Mesendoderm (in vitro differentiated cells): ENCODE measurements around the gene NPY2R.
A peak's percentile ranks its signal among the peaks of the same experiment; 100 is the strongest.

Experiments used
- DNase-seq: peaks from one replicate; pipeline ENCODE4 v3.0.0; 2013
- H2AK5ac ChIP-seq: 2 replicates; pipeline ENCODE4 v1.6.1; 2013; ENCODE audit warnings: low read length, inconsistent platforms
- H2BK120ac ChIP-seq: 2 replicates; pipeline ENCODE4 v1.6.1; 2013; ENCODE audit warnings: low read depth, mild to moderate bottlenecking, low read length, moderate library complexity, mixed read lengths
- H2BK15ac ChIP-seq: replicated peaks from 2 replicates; pipeline ENCODE4 v1.6.1; 2013; ENCODE audit warnings: low read depth, mild to moderate bottlenecking, moderate library complexity
- H2BK5ac ChIP-seq: 2 replicates; pipeline ENCODE4 v1.6.1; 2013; ENCODE audit warnings: low read length, inconsistent platforms
- H3K18ac ChIP-seq: 2 replicates; pipeline ENCODE4 v1.6.1; 2013; ENCODE audit warnings: mild to moderate bottlenecking, low read length, mixed read lengths
- H3K23ac ChIP-seq: one replicate; pipeline ENCODE4 v1.6.1; 2013; ENCODE audit warnings: low read length
- H3K27ac ChIP-seq: 2 replicates; pipeline ENCODE4 v1.5.1; 2013; ENCODE audit warnings: low read depth, mild to moderate bottlenecking, inconsistent platforms, low read length, moderate library complexity
- H3K27me3 ChIP-seq: 2 replicates; pipeline ENCODE4 v1.6.1; 2013; ENCODE audit warnings: low read length, control low read depth, mild to moderate bottlenecking, inconsistent platforms; ENCODE audit not compliant: insufficient read depth, poor library complexity
- H3K36me3 ChIP-seq: 2 replicates; pipeline ENCODE4 v1.6.1; 2013; ENCODE audit warnings: low read length, inconsistent platforms; ENCODE audit not compliant: control insufficient read depth, insufficient read depth
- H3K4ac ChIP-seq: one replicate; pipeline ENCODE4 v1.6.1; 2013; ENCODE audit warnings: low read depth, mild to moderate bottlenecking, low read length, moderate library complexity
- H3K4me1 ChIP-seq: 2 replicates; pipeline ENCODE4 v1.6.1; 2013; ENCODE audit warnings: low read depth, low read length, inconsistent platforms; ENCODE audit not compliant: control insufficient read depth
- H3K4me2 ChIP-seq: 2 replicates; pipeline ENCODE4 v1.6.1; 2013; ENCODE audit warnings: low read length
- H3K4me3 ChIP-seq: 2 replicates; pipeline ENCODE4 v1.5.1; 2013; ENCODE audit warnings: mild to moderate bottlenecking, low read length
- H3K56ac ChIP-seq: one replicate; pipeline ENCODE4 v1.6.1; 2013; ENCODE audit warnings: low read length
- H3K79me1 ChIP-seq: 2 replicates; pipeline ENCODE4 v1.6.1; 2013; ENCODE audit warnings: low read length, inconsistent platforms
- H3K79me2 ChIP-seq: 2 replicates; pipeline ENCODE4 v1.6.1; 2013; ENCODE audit warnings: mild to moderate bottlenecking, low read length; ENCODE audit not compliant: control insufficient read depth, insufficient read depth
- H3K9ac ChIP-seq: 2 replicates; pipeline ENCODE4 v1.6.1; 2013; ENCODE audit warnings: low read length, inconsistent platforms
- H4K5ac ChIP-seq: one replicate; pipeline ENCODE4 v1.6.1; 2013; ENCODE audit warnings: low read length
- H4K8ac ChIP-seq: one replicate; pipeline ENCODE4 v1.6.1; 2013; ENCODE audit warnings: low read depth, mild to moderate bottlenecking, control low read depth, low read length, moderate library complexity
- WGBS: extraction: QIAGEN DNeasy Blood & Tissue Kit; methylation state at CpG from one replicate; pipeline ENCODE4 v1.1.7; 2013; ENCODE audit warnings: low lambda C conversion rate, missing lambda C conversion rate; ENCODE audit not compliant: insufficient coverage; ENCODE audit errors: extremely low coverage; 5-methylcytosine and 5-hydroxymethylcytosine counted together

NPY2R gene

DNA sequence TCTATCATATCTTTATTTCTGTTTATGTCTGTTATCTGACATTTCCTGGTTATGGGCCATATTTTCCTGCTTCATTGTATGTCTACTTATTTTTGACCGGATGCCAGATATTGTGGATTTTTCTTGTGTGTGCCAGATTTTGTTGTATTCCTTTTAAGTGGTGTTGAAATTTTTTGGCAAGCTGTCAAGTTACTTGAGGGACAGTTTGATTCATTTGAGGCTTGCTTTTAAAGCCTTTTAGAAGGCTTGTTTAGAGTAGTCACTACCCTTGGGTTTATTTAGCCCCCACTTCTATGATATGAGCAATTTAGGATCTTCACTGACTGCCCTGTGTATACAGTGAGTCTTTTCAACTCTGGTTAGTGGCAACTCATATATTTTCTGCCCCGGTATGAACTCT, 29.2 kb upstream of the NPY2R start:
- Histone ChIP-seq H4K5ac (no peak overlapping the region), H3K9ac (no peak overlapping the region), H3K56ac (no peak overlapping the region), H2BK120ac (no peak overlapping the region), H4K8ac (no peak overlapping the region), H2AK5ac (no peak overlapping the region), H3K18ac (no peak overlapping the region), H3K79me1 (no peaks in the 10 kb centered on the region), H3K27ac (no peak overlapping the region), H3K4me1 (no peaks in the 10 kb centered on the region), H3K27me3 (no peaks in the 10 kb centered on the region), H3K4ac (no peak overlapping the region), H3K4me2 (no peak overlapping the region), H2BK5ac (no peak overlapping the region), H2BK15ac (no peak overlapping the region), H3K4me3 (no peak overlapping the region), H3K79me2 (no peaks in the 10 kb centered on the region), H3K23ac (no peak overlapping the region), H3K36me3 (no peaks in the 10 kb centered on the region)
- no CpG with 5 or more reads among the region's 2 CpGs for WGBS
- DNase-seq = no peak

DNA sequence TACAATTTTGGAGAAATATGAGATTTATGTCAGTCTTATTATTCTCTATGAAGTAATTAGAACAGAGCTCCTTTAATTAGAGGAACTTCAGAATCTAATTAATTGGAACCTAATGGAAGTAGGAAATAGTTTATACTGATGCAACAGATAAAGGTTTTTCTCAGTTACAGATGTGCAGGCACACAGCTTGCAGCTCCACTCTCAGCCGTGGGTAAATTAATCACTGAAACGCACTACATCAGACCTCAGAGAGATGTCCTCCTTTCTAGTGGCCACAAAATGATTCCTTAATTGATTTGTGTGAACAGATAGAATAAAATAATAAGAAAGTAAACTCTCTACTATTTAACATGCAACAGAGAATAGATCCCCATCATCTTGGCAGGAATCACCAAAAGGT, 21.5 kb upstream of the NPY2R start:
- H3K79me1 ChIP-seq = no peaks in the 10 kb centered on the region
- no peak overlapping the region for H2BK120ac ChIP-seq
- no peak for DNase-seq
- no CpG with 5 or more reads among the region's 2 CpGs for WGBS
- no peak overlapping the region for H4K8ac ChIP-seq
- H4K5ac ChIP-seq = no peak overlapping the region
- H3K9ac ChIP-seq = no peak overlapping the region
- no peak overlapping the region for H3K4ac ChIP-seq
- no peak overlapping the region for H3K23ac ChIP-seq
- H3K4me1 ChIP-seq = no peaks in the 10 kb centered on the region
- H3K36me3 ChIP-seq = no peaks in the 10 kb centered on the region
- no peaks in the 10 kb centered on the region for H3K27me3 ChIP-seq
- H3K79me2 ChIP-seq = no peaks in the 10 kb centered on the region
- H2BK5ac ChIP-seq = no peak overlapping the region
- H3K27ac ChIP-seq = no peak overlapping the region
- no peak overlapping the region for H3K4me3 ChIP-seq
- H3K18ac ChIP-seq = no peak overlapping the region
- H2AK5ac ChIP-seq = no peak overlapping the region
- H3K4me2 ChIP-seq = no peak overlapping the region
- H2BK15ac ChIP-seq = no peak overlapping the region
- H3K56ac ChIP-seq = no peak overlapping the region

DNA sequence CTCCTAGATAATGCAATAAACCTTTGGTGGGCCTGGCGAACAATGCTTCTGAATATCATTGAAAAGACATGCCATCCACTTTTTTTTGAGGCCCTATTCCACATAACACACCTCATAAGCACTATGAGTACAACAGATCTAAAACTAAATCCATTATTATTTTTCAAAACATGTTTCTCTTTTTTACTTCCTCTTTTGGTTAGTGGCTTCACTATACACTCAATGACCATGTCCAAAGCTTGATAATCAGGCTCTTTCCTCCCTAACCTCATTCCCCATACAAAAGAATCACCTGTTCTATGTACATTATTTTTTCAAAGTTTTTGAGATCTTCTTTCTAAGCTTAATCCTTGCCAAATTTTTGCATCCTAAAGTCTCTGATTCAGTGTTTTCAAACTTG, 20.4 kb upstream of the NPY2R start:
- no peaks in the 10 kb centered on the region for H3K79me1 ChIP-seq
- no peak overlapping the region for H2BK120ac ChIP-seq
- DNase-seq = no peak
- H2BK15ac ChIP-seq = no peak overlapping the region
- H3K4me3 ChIP-seq = no peak overlapping the region
- H2AK5ac ChIP-seq = no peak overlapping the region
- no CpG with 5 or more reads among the region's 1 CpG for WGBS
- no peaks in the 10 kb centered on the region for H3K79me2 ChIP-seq
- no peak overlapping the region for H3K23ac ChIP-seq
- no peak overlapping the region for H3K27ac ChIP-seq
- H3K4me2 ChIP-seq = no peak overlapping the region
- H3K9ac ChIP-seq = no peak overlapping the region
- H3K18ac ChIP-seq = no peak overlapping the region
- H3K56ac ChIP-seq = no peak overlapping the region
- no peak overlapping the region for H4K5ac ChIP-seq
- no peaks in the 10 kb centered on the region for H3K4me1 ChIP-seq
- no peaks in the 10 kb centered on the region for H3K36me3 ChIP-seq
- H3K4ac ChIP-seq = no peak overlapping the region
- no peak overlapping the region for H2BK5ac ChIP-seq
- no peak overlapping the region for H4K8ac ChIP-seq
- no peaks in the 10 kb centered on the region for H3K27me3 ChIP-seq

DNA sequence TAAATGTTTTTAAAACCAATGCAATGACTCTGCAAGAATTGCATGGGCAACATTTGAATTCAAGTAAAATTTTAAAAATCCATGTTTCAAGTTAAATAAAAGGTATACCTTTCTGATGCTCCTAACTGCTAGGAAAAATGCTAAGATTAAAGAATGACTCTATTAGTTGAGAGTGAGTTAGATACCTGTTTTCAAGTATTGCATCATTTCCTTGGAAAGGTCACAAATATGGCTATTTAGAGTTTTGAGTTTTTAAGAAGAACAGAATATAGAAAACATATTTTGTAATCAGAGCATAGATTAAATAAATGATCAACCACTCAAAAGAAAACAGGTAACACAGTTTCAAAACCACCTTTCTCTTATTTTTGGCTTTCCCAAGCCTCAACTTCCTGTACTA, 18.3 kb upstream of the NPY2R start:
- Histone ChIP-seq H3K4me2 (no peak overlapping the region), H3K27ac (no peak overlapping the region), H3K27me3 (no peaks in the 10 kb centered on the region), H2BK15ac (no peak overlapping the region), H4K5ac (no peak overlapping the region), H2BK120ac (no peak overlapping the region), H3K23ac (no peak overlapping the region), H4K8ac (no peak overlapping the region), H3K9ac (no peak overlapping the region), H3K79me1 (no peaks in the 10 kb centered on the region), H3K18ac (no peak overlapping the region), H3K79me2 (no peaks in the 10 kb centered on the region), H2AK5ac (no peak overlapping the region), H3K4me3 (no peak overlapping the region), H3K56ac (no peak overlapping the region), H2BK5ac (no peak overlapping the region), H3K4me1 (no peaks in the 10 kb centered on the region), H3K36me3 (no peaks in the 10 kb centered on the region), H3K4ac (no peak overlapping the region)
- DNase-seq = no peak

DNA sequence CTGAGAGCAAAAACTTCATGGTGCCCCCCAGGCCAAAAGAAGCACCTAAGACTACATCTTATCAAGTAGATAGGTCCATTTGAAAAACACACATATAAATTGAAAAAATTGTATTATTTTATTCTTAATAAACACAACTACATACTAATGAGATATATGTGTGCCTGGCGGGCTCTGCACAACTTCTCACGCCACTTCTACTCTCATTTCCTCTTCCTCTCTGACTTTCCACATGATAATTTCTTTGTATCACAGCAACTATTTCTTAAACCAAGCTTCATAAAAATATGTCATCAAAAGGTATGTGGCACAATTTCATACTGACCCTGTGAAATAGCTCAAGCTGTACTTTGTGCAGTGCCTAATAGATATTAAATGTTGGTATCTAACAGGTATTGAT, 10.7 kb upstream of the NPY2R start:
- Histone ChIP-seq H3K27me3 (no peaks in the 10 kb centered on the region), H2AK5ac (no peak overlapping the region), H4K5ac (no peak overlapping the region), H3K36me3 (no peaks in the 10 kb centered on the region), H2BK5ac (no peak overlapping the region), H3K23ac (no peak overlapping the region), H3K4me3 (no peak overlapping the region), H3K79me1 (no peaks in the 10 kb centered on the region), H3K18ac (no peak overlapping the region), H3K4ac (no peak overlapping the region), H3K56ac (no peak overlapping the region), H4K8ac (no peak overlapping the region), H2BK120ac (no peak overlapping the region), H3K79me2 (no peaks in the 10 kb centered on the region), H3K4me2 (no peak overlapping the region), H3K27ac (no peak overlapping the region), H3K9ac (no peak overlapping the region), H3K4me1 (no peaks in the 10 kb centered on the region), H2BK15ac (no peak overlapping the region)
- DNase-seq = no peak
- no CpG with 5 or more reads among the region's 2 CpGs for WGBS

DNA sequence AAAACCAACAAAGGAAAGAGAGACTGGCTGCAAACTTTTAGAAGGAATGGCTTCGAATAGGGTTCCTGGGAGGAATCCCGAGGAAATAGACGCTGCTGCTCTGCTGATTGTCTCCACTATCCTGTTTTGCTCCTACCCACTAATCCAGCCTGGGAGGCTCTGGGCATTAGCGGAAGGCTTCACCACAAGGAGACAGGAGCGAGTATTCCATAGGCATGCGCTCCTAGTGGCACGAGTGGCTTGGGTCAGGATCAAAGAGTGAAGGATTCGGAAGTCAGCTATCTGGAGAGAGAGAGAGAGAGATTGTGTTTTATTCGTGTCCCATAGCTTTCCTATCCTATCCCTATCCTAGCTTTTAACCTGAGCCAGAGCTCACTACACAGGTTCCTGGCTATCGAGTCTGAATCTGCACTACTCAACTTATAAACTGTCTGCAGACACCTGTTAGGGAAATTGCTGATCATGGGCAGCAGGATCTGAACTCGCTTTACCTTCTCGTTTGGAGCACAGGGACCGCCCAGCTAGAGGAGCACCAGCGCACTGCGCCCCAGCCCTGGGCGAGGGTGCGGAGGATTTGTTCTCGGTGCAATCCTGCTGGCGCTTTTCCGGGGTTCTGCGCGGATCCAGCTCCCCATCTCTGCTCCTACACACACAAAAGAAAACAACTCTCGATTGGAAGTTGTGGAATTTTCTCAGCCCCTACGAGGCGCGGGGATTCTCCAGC, 740 bp upstream of the NPY2R start:
- no CpG with 5 or more reads among the region's 26 CpGs for WGBS
- no peak overlapping the region for H3K27ac ChIP-seq
- H3K79me2 ChIP-seq = no peaks in the 10 kb centered on the region
- H2BK120ac ChIP-seq = no peak overlapping the region
- H4K8ac ChIP-seq = no peak overlapping the region
- no peaks in the 10 kb centered on the region for H3K4me1 ChIP-seq
- no peak overlapping the region for H2BK5ac ChIP-seq
- H3K79me1 ChIP-seq = no peaks in the 10 kb centered on the region
- H3K56ac ChIP-seq = peak overlapping the region; percentile 6
- H2AK5ac ChIP-seq = no peak overlapping the region
- peak overlapping the region; percentile 66 for H3K4me2 ChIP-seq
- H3K27me3 ChIP-seq = peaks cover 2% of the 10 kb centered on the region
- H3K4me3 ChIP-seq = peak overlapping the region; percentile 4
- no peak overlapping the region for H4K5ac ChIP-seq
- peak overlapping the region; percentile 3 for H3K9ac ChIP-seq
- H3K4ac ChIP-seq = no peak overlapping the region
- H3K23ac ChIP-seq = no peak overlapping the region
- H3K36me3 ChIP-seq = no peaks in the 10 kb centered on the region
- H2BK15ac ChIP-seq = no peak overlapping the region
- H3K18ac ChIP-seq = no peak overlapping the region
- DNase-seq = peak; percentile 90
